NCI-H524 (cell line): ENCODE data around the gene GRHL1.

Experiments used
- DNase-seq, 2 experiments: peaks; one replicate each; lab custom pipeline; 2025; lab: John Stamatoyannopoulos, UW

GRHL1 gene

DNA sequence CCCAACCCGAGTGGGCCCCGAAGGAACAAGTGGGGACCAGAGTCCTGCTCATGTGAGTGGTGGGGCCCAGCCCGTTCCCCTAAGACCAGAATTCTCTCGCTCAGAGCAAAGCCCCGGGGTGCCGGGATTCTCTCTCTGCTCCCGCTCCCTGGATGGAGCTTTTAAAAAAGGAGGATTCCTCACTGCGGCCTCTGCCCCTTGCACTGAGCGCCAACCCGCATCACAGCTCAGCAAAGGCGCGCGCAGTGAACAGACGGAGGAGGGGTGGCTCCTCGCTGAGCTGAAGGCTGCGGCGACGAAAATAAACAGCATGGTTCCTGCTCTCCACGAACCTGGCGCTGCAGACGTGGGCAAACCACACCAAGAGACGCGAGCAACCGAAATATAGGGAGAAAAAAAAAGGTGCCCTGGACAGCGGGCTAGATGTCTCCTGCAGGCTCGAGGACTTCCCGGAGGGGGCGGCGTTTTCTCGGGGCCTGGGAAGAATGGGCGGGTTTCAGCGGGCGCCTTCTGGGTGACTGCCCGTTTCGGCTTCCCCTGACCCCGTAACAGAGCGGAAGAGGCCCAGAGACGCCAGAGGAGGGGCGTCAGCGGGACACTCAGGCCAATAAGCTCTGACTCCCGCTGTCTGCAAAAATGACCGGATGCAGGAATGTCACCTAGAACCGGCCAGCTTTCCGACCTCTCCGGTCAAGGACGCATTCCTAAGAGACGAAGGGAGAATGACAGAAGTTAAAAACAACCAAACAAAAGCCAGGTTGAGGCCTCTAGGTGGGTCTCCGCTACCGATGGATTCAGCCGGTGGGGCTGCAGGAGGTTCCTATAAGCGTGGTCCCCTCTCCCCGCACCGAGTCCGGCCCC is 91.0 kb downstream of the GRHL1 start:
- no peak for DNase-seq

GRCh38 chr2:10043256-10043905 is 91.9 kb downstream of the GRHL1 start, which contains the start of gene KLF11:
TSS of gene KLF11 (plus strand) at chr2:10043550. CDS start at chr2:10043717, 167 bp downstream.
- DNase-seq, result peak in 1 of 2 experiments; percentile 68

DNA sequence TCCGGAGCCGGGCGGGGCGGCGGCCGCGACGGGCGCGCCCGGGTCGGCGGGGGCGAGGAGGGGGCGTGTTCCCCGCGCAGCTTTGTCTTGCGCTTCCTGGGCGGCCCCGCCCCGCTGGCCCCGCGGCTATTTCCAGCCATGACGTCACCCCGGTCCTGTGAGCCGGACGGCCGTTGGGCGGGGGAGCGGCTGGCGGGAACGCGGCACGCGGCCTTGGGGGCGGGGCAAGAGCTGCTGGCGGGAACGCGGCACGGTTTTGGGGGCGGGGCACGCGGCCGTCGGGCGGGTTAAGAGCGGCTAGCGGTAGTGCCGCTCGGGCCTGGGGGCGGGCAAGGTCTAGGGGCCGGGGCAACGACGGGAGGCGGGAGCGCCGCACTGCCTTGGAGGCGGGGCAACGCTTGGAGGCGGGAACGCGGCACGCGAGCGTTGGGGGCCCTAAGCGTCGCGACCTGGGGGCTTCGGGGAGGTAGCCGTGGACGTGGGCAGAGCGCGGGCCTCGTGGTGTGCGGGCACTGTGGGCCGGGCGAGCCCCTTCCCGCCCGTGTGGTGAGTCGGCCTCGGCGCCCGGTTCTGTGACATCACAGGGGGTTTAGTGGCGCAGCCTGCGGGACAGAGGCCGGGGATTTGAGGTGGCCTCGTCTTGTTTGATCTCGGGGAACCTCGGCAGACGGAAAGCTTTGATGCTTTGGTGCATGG is 92.6 kb downstream of the GRHL1 start:
- DNase-seq, result peak in 1 of 2 experiments; percentile 43

DNA sequence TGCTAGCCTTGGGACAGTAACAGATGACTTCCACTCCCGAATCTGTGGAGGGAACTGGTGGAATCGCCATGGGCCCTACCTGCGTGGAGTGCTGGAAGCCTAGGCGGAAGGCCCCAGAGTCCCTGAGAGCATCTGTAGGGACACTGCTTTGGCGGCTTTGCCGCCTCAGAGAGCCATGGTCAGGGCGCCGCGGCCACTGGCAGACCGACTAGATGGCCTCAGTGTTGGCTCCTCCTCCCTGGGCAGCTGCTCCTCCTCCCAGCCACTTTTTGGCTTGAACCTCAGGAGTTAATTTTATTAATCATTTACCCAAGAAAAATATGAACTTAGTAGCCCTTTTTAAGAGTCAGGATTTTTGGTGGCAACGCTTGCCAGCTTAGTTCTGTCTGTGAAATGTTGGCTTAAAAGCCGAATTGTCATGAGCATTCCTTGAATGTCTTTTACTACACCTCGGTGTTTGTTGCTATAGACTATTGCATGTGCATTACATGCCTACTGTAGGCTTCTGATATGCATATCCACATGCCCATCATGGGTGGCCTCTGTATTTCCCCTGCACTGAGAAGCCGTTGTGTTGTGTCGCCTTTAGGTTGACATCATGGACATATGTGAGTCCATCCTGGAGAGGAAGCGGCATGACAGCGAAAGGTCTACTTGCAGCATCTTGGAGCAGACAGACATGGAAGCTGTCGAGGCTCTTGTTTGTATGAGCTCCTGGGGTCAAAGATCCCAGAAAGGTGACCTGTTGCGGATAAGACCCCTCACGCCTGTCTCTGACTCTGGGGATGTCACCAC is 94.3 kb downstream of the GRHL1 start:
- DNase-seq, result no peak

DNA sequence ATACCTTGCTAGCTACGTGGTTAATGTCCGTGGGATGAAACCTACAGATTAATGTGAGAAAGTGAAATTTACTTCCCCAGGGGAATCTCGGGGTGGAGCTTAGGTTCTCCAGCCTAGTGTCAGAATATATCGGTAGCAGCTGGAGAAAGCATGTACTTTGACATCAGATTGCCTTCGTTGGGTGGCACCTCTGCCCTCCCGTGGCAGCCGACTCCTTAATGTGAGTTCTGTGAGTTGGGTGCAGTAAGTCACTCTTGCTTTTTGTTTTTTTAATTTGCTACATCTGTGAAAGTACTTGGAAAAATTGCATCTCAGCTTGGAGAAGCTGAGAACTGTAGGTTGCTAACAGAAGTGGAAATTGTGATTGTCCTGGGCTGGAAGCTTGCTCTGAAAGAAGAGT is 95.4 kb downstream of the GRHL1 start:
- no peak for DNase-seq

DNA sequence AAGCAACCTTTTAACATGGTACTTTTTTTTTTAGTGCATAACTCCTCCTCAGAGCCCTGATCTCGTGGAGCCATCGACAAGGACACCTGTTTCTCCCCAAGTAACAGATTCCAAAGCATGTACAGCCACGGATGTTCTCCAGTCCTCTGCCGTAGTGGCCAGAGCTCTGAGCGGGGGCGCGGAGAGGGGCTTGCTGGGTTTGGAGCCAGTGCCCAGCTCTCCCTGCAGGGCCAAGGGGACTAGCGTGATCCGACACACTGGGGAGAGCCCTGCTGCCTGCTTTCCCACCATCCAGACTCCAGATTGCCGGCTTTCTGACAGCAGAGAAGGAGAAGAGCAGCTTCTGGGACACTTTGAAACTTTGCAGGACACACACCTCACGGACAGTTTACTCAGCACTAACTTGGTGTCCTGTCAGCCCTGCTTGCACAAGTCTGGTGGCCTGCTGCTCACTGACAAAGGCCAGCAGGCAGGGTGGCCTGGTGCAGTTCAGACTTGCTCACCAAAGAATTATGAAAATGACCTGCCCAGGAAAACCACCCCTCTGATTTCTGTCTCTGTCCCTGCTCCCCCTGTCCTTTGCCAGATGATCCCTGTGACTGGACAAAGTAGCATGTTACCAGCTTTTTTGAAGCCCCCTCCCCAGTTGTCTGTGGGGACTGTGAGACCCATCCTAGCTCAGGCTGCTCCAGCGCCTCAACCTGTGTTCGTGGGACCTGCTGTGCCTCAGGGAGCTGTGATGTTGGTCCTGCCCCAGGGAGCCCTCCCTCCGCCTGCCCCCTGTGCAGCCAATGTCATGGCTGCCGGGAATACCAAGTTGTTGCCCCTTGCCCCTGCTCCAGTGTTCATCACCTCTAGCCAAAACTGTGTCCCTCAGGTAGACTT is 96.4 kb downstream of the GRHL1 start:
- no peak for DNase-seq

DNA sequence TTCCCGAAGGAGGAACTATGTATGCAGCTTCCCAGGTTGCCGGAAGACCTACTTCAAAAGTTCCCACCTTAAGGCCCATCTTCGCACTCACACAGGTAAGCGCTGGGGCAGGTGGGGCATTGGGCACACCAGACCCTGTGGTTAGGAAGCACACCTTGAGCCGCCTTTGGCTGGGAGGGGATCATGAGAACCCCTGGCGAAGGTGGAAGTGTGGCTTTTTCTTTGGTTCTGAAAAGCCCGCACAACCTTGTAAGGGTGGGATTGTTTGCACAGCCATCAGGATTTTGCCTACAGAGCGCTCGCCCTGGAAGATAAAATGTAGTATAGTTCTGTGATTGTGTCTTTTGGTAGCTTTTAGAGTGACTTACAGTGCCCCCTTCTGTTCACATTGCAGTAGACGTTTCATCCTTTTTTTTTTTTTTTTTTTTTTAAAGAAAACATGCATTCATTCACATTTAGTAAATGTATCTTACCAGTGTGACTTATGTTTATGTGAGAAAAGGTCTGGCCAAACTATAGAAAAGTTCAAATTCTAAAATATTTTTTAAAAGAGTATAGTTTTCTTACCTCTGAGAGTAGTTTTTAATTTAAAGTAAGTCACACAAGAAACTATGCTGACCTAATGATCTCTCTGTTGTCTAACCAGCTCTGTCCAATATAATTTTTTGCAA is 97.1 kb downstream of the GRHL1 start:
- peak in 1 of 2 experiments; percentile 63 for DNase-seq
